COLO668 (cell line): ENCODE data around the gene CHORDC1.
"Not testable (repeated sequence)": the region's sequence is repeated elsewhere in the genome, so short reads cannot be mapped to it uniquely, and the experiment has no call there.

Experiments used
- DNase-seq: peaks from one replicate; lab custom pipeline; 2025; ENCODE audit not compliant: unreplicated experiment; lab: John Stamatoyannopoulos, UW

CHORDC1 gene

GRCh38 chr11:90218606-90219005 is 4.2 kb downstream of the CHORDC1 start:
- peak; percentile 7 for DNase-seq

GRCh38 chr11:90216611-90217010 is 6.2 kb downstream of the CHORDC1 start:
- DNase-seq, result no peak

- no peak for DNase-seq
Observed at GRCh38 chr11:90213322-90213721, 9.5 kb downstream of the CHORDC1 start.

GRCh38 chr11:90208857-90209256 is 14.0 kb downstream of the CHORDC1 start:
- DNase-seq, result no peak

GRCh38 chr11:90207992-90208391 is 14.9 kb downstream of the CHORDC1 start:
- not testable (repeated sequence) for DNase-seq

- peak; percentile 4 for DNase-seq
Observed at GRCh38 chr11:90204832-90205646, 17.8 kb downstream of the CHORDC1 start.

- no peak for DNase-seq
Observed at GRCh38 chr11:90204407-90204806, 18.4 kb downstream of the CHORDC1 start.

- DNase-seq, result no peak
Observed at GRCh38 chr11:90202342-90202741, 20.5 kb downstream of the CHORDC1 start.

- DNase-seq, result no peak
Observed at GRCh38 chr11:90197377-90197776, 25.5 kb downstream of the CHORDC1 start.

- DNase-seq, result no peak
Observed at GRCh38 chr11:90192869-90193582, 29.8 kb downstream of the CHORDC1 start.

- DNase-seq, result no peak
Observed at GRCh38 chr11:90189011-90189410, 33.8 kb downstream of the CHORDC1 start.

- no peak for DNase-seq
Observed at GRCh38 chr11:90187839-90188238, 35.0 kb downstream of the CHORDC1 start.

- no peak for DNase-seq
Observed at GRCh38 chr11:90179923-90180322, 42.9 kb downstream of the CHORDC1 start.

- no peak for DNase-seq
Observed at GRCh38 chr11:90178751-90179150, 44.1 kb downstream of the CHORDC1 start.

- DNase-seq, result no peak
Observed at GRCh38 chr11:90176069-90176468, 46.8 kb downstream of the CHORDC1 start.

- DNase-seq, result no peak
Observed at GRCh38 chr11:90171359-90171758, 51.5 kb downstream of the CHORDC1 start.

- no peak for DNase-seq
Observed at GRCh38 chr11:90168571-90168970, 54.3 kb downstream of the CHORDC1 start.

GRCh38 chr11:90167704-90168103 is 55.1 kb downstream of the CHORDC1 start:
- DNase-seq, result not testable (repeated sequence)

GRCh38 chr11:90166982-90167573 is 55.8 kb downstream of the CHORDC1 start:
- DNase-seq, result not testable (repeated sequence)
